Muscle of back (tissue), 11 donors: ENCODE data around the gene LUZP4. TPM values are rescaled to one million over a fixed set of nuclear protein-coding genes. Genes with fewer than 3 reads are reported as not detected.
"Not testable (repeated sequence)": the region's sequence is repeated elsewhere in the genome, so short reads cannot be mapped to it uniquely, and the experiment has no call there.

Experiments used
- DNase-seq, 3 donors: peaks; one replicate each; pipeline versions ENCODE4 v3.0.0 to v3.0.0-alpha.2; 2013
- polyA plus RNA-seq, 10 donors: library from polyadenylated mRNA; unstranded; fragments of 120-200 nt; gene quantifications; one replicate each; pipeline ENCODE4 v1.2.1, GENCODE V29; 2013; ENCODE audit not compliant: insufficient read length in 10 of 10

LUZP4 gene
- polyA plus RNA-seq, 10 donors = 0.15 to 0.39 TPM; not detected in 8

DNA sequence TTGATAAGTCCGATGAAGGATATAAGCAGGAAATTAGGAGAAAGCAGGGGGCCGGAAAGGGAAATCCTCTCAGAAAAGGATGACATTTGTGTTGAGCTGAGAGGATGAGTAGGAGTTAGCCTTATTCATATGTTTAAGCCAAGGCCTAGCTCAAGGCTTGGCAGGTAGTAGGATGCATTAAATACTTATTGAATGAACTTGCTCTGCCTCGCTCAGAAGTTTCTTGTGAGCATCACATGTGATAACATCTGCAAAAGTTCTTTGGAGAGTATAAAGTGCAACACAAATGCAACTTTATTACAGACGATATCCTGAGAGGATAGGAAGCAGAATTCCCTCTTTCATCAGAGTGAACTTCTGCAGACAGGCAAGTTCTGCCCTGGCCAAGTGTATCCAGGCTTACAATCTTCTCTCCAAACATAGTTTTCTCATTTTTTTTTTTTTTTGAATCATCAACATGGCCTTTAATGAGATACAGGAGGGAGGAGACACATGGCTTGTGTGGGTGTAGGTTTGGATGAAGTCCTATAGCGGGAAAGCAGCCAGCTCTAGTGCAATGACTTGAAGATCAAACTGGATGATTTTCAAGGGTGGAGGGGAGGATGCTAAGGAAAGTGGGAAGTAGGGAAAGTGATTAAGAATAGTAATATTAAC is 48.1 kb downstream of the LUZP4 start:
- peak; percentile 74 to 87 (median 76) for DNase-seq

DNA sequence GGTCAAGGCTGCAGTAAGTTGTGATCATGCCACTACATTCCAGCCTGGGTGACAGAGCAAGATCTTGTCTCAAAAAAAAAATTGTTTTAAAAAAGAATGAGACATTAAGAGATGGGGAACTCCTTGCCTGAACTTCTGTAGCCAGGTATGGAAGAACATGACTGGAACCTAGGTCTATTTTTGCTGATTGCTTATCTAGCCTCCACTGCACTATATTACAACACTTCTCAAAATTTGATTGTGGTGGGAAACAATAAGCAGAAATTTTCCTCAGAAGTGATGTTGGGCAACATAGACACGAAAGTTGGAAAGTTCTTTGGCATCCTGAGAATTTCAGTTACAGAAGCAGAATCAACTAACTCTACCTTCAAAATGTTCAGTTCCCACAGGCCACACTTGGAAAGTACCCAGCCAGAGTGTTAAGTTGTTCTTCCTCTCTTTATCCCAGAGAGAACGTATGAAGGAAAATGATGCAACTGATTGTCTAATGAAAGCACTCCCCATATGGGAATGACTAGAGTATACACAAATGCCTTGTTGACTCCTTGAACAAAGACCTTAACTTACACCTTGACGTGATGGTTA is 50.0 kb downstream of the LUZP4 start:
- DNase-seq = no peak

- no peak for DNase-seq
Observed at GRCh38 chrX:115341421-115341820, 51.9 kb downstream of the LUZP4 start.

DNA sequence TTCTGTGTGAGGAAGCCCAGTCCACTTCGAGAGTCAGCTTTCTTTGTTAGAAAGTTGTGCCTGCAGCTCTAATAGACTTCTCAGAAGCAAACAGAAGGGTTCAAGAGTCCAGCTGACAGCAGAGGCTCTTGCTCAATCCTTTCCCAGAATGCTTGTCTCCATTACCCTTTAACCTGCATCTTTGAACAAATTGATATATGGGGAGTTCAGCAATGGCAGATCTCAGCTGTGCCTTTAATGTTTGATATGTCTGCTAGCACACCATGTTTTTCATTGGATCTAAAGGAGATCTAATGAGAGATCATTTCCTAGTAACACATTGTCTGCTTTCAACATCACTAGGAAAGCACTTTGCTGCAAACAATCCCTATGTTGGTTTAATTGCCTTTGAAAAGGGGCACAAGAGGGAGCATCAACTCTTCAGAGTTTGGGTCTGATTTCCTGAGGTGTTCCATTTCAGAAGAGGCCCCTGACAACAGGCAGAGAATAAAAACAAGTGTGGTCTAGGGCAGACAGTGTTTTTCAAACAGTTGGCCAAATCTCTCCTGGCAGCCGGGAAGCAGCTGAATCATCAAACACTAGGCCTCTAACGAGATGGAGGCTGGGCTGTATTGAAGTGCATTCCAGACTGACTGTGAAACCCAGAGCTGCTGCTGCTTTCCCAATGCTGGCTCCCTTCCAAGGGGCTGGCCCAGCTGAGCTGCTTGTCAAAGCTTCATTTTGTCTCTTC is 55.5 kb downstream of the LUZP4 start:
- peak; percentile 89 to 94 (median 94) for DNase-seq

GRCh38 chrX:115345615-115346014 is 56.1 kb downstream of the LUZP4 start:
- DNase-seq = no peak

- not testable (repeated sequence) for DNase-seq
Observed at GRCh38 chrX:115346738-115347137, 57.2 kb downstream of the LUZP4 start.

DNA sequence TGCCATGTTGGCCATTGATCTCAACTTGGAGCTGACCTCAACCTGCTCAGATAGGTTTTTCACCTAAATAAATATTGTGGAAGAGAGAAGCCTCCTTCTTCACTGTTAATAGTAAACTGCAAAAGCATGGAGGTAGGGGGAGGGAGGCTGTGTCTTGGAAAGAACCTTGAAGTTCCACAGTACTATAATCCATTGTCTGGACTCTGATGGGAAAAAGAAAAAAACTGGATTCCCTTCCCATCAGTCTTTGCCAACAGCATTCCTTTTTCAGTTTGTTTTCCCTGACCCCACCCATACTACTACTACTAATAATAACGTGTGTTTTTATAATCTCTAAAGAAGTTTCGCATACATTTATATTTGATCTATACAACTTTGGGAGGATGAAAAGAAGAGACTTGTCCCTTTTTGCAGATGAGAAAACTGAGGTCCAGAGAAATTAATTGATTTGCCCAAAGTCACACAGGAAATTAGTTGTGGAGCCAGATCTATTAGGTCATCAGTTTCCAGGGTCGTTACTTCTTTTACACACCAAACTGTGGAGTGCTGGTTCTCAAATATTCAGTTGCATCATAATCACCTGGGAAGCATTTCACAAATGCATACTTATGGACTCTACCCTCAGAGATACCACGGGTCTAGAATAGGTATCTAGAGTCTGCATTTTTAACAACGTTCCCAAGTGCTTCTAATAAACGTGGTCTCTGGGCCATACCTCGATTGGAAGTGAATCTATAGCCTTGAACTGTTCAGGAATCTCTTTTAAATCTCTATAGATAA is 59.1 kb downstream of the LUZP4 start:
- DNase-seq = no peak

DNA sequence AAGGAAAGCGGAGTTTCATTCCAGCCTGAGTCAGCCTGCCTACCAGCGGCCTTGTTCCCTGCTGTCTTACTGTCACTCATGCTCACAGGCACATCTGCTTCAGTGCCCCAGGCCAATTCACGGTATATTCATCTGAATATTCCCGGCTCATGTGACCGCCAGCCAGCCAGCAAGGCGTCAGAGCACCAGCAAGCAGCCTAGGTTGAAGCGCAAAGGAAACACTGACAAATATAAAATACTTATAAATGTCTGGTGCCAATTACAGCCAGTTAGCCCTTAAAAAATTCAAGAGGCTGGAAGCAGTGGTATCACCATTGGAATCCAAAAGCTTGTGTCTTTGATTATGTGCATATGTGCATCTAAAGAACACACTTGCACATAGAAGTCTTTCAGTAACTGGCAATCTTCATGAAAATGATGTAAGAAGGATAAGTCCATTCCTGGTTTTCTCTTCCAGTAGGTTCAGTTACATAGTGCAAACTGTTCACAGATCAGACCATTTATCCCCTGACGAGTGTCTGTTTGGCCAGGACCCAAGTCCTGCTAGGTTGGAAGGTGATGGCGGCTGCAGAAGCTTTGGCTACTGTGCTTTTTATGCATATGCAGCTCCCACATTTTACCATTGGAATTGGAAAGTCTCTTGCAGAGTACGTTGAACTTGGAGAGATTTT is 61.3 kb downstream of the LUZP4 start:
- DNase-seq = peak; percentile 37 to 78 (median 68)

DNA sequence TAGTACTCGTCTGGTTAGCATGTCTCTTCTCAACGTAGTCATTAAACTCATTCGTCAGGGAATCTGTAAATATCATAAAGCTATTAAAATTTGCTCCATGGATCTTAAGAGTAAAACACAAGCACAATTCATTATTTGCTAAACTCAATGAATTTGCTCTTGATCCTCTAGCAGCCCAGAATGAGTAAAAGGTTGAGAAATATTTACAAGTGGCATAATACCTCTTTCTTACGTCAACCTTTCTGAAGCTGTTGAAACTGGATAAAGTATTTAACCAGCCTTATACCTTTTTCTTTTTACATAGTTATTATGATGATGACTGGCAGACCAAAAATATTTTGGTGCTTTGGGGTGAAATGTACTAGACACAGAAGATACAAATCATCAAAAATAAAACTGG is 66.9 kb downstream of the LUZP4 start:
- no peak for DNase-seq

Other genes starting within 250 kb of the LUZP4 start
- not detected for gene RBMXL3, start 100.3 kb upstream of the LUZP4 start, polyA plus RNA-seq
- 1 to 10 TPM; 4.5 to 7.9 (median 5.6) TPM for gene LRCH2, start 55.6 kb upstream of the LUZP4 start, polyA plus RNA-seq